GM12878 (cell line): ENCODE measurements around the gene FBXW7. TPM values are rescaled to one million over a fixed set of nuclear protein-coding genes. Genes with fewer than 3 reads are reported as not detected.

Experiments used
- ATAC-seq: fragments of 200-7000 bp; cut with Tn5 transposase; 3 replicates; pipeline ENCODE4 v1.9.1; 2020; ENCODE audit warnings: mild to moderate bottlenecking, moderate library complexity
- BruUV-seq: library from RNA; stranded (reverse); fragments of 400-500 nt; replicated peaks from 2 replicates; lab custom pipeline; 2021; lab: Mats Ljungman, UMichigan
- CTCF ChIA-PET: fragments of 300-600 bp; sonication (Branson Sonifier 250); formaldehyde crosslinking; extraction: SDS; loops from one replicate; lab custom pipeline; 2021; ENCODE audit warnings: inconsistent platforms; lab: Yijun Ruan, JAX
- POLR2A ChIA-PET: fragments of 350-600 bp; formaldehyde crosslinking; extraction: SDS; loops from one replicate; lab custom pipeline; 2021; ENCODE audit warnings: inconsistent platforms; lab: Charles Lee
- RAD21 ChIA-PET: fragments of 300-600 bp; sonication (Branson Sonifier 250); formaldehyde crosslinking; loops from one replicate; lab custom pipeline; 2023; ENCODE audit warnings: antibody characterized with exemption; ENCODE audit not compliant: unreplicated experiment; lab: Charles Lee
- SMC1A ChIA-PET: fragments of 300-600 bp; sonication (Branson Sonifier 250); formaldehyde crosslinking; loops from one replicate; lab custom pipeline; 2023; ENCODE audit not compliant: unreplicated experiment, uncharacterized antibody; lab: Charles Lee
- DNase-seq: peaks from one replicate; pipeline ENCODE4 v3.0.0-alpha.2; 2011; ENCODE audit warnings: low read depth, low spot score
- FAIRE-seq: peaks from 3 replicates; lab custom pipeline; 2011; peaks lifted over from hg19 to GRCh38; lab: Jason Lieb, UNC
- H2AFZ ChIP-seq: 2 replicates; pipeline ENCODE4 v1.6.0; 2011; ENCODE audit warnings: low read depth, low read length, control low read depth; ENCODE audit not compliant: control insufficient read depth
- H3K27ac ChIP-seq: 2 replicates; pipeline ENCODE4 v1.5.1; 2011; ENCODE audit warnings: control low read depth; ENCODE audit not compliant: control insufficient read depth, insufficient read depth
- H3K27me3 ChIP-seq, 2 experiments: replicated peaks in 1 of 2; 2 replicates each; pipeline versions ENCODE4 v1.6.0 to v1.6.1; 2011; ENCODE audit warnings: low read length in 1 of 2; ENCODE audit not compliant: control insufficient read depth in 2 of 2, insufficient read depth in 2 of 2
- H3K36me3 ChIP-seq, 2 experiments: 2 replicates each; pipeline ENCODE4 v1.5.1; 2011; ENCODE audit warnings: low read length in 1 of 2; ENCODE audit not compliant: control insufficient read depth in 2 of 2, insufficient read depth in 2 of 2
- H3K4me1 ChIP-seq: 2 replicates; pipeline ENCODE4 v1.6.1; 2011; ENCODE audit warnings: mild to moderate bottlenecking, low read length, moderate library complexity, mixed read lengths; ENCODE audit not compliant: control insufficient read depth, insufficient read depth
- H3K4me2 ChIP-seq: 2 replicates; pipeline ENCODE4 v1.6.0; 2011; ENCODE audit warnings: control low read depth; ENCODE audit not compliant: control insufficient read depth, insufficient read depth
- H3K4me3 ChIP-seq: fragments of 200-600 bp; sonication (generic); 2 replicates; pipeline ENCODE4 v1.5.1; 2016
- H3K79me2 ChIP-seq: 2 replicates; pipeline ENCODE4 v1.6.0; 2011; ENCODE audit warnings: low read length; ENCODE audit not compliant: control insufficient read depth, insufficient read depth
- H3K9ac ChIP-seq: 2 replicates; pipeline ENCODE4 v1.8.0; 2011; ENCODE audit warnings: low read length, control low read depth, mixed read lengths; ENCODE audit not compliant: control insufficient read depth, insufficient read depth
- H3K9me3 ChIP-seq: replicated peaks from 3 replicates; pipeline ENCODE4 v1.5.1; 2011; ENCODE audit warnings: mild to moderate bottlenecking, low read length; ENCODE audit not compliant: control insufficient read depth, insufficient read depth
- H4K20me1 ChIP-seq: 2 replicates; pipeline ENCODE4 v1.6.0; 2011; ENCODE audit not compliant: control insufficient read depth, insufficient read depth
- CEBPB ChIP-seq, 2 experiments: fragments of 150-350 bp in 1 of 2; IDR thresholded peaks; 2 replicates each; pipeline ENCODE4 v1.6.1; 2012 to 2014; ENCODE audit warnings: low read depth in 2 of 2, low read length in 2 of 2, borderline replicate concordance in 1 of 2, inconsistent platforms in 1 of 2
- ETV6 ChIP-seq, 2 experiments: fragments of 450-650 bp in 1 of 2; IDR thresholded peaks in 1 of 2; conservative IDR thresholded peaks in 1 of 2; 2 replicates each; pipeline ENCODE4 v1.6.1; 2014; ENCODE audit warnings: antibody characterized with exemption in 1 of 2, borderline replicate concordance in 1 of 2, low read depth in 1 of 2, mild to moderate bottlenecking in 1 of 2, moderate library complexity in 1 of 2
- MYB ChIP-seq: fragments of 150-350 bp; IDR thresholded peaks from 2 replicates; pipeline ENCODE4 v1.6.1; 2014; ENCODE audit warnings: mild to moderate bottlenecking, low read depth, low read length, borderline replicate concordance
- NFYA ChIP-seq: IDR thresholded peaks from 2 replicates; pipeline ENCODE4 v1.6.1; 2011; ENCODE audit warnings: low read depth, mild to moderate bottlenecking, low read length, improper control_type of control experiment, borderline replicate concordance
- POLR2A ChIP-seq: IDR thresholded peaks from 2 replicates; pipeline ENCODE4 v1.6.1; 2011; ENCODE audit warnings: low read depth, mild to moderate bottlenecking, low read length
- POLR2AphosphoS2 ChIP-seq: IDR thresholded peaks from 2 replicates; pipeline ENCODE4 v1.6.1; 2011; ENCODE audit warnings: low read depth, mild to moderate bottlenecking, low read length, improper control_type of control experiment, moderate library complexity
- POLR2AphosphoS5 ChIP-seq: IDR thresholded peaks from 2 replicates; pipeline ENCODE4 v1.6.1; 2011; ENCODE audit warnings: mild to moderate bottlenecking, low read length, inconsistent platforms
- RAD21 ChIP-seq: IDR thresholded peaks from 2 replicates; pipeline ENCODE4 v1.6.1; 2011; ENCODE audit warnings: mild to moderate bottlenecking, low read depth, low read length, moderate library complexity; ENCODE audit not compliant: insufficient read depth
- SP1 ChIP-seq: IDR thresholded peaks from one replicate; pipeline ENCODE4 v1.6.1; 2011; ENCODE audit warnings: low read depth, low read length
- WRNIP1 ChIP-seq: IDR thresholded peaks from 2 replicates; pipeline ENCODE4 v1.6.1; 2011; ENCODE audit warnings: low read depth, low read length, improper control_type of control experiment, borderline replicate concordance
- YBX1 ChIP-seq: fragments of 450-650 bp; IDR thresholded peaks from 2 replicates; pipeline ENCODE4 v1.6.1; 2016; ENCODE audit warnings: antibody characterized with exemption
- YY1 ChIP-seq: IDR thresholded peaks from 2 replicates; pipeline ENCODE4 v1.6.1; 2011; ENCODE audit warnings: low read depth, mild to moderate bottlenecking, low read length
- ZBED1 ChIP-seq: IDR thresholded peaks from 2 replicates; pipeline ENCODE4 v1.6.1; 2016; ENCODE audit warnings: borderline replicate concordance
- ZNF217 ChIP-seq: fragments of 450-650 bp; IDR thresholded peaks from 2 replicates; pipeline ENCODE4 v1.6.1; 2017; ENCODE audit warnings: antibody characterized with exemption, mild to moderate bottlenecking
- WGBS: methylation state at CpG from one replicate; pipeline ENCODE4 v1.1.6; 2016; ENCODE audit warnings: low lambda C conversion rate; ENCODE audit not compliant: insufficient replicate concordance, insufficient coverage; ENCODE audit errors: missing lambda C conversion rate; 5-methylcytosine and 5-hydroxymethylcytosine counted together
- in situ Hi-C: fragments of 300-500 bp; cut with MboI; formaldehyde crosslinking; loops from 9 replicates; pipeline ENCODE4 v1.14.3; 2018; ENCODE audit warnings: mixed read lengths
- intact Hi-C: fragments of 100-400 bp; cut with micrococcal nuclease; formaldehyde crosslinking; loops from one replicate; pipeline ENCODE4 v1.14.2; 2022; ENCODE audit not compliant: unreplicated experiment
- polyA plus RNA-seq, 11 experiments: library from polyadenylated mRNA; depleted of rRNA in 4 of 11; unstranded in 6 of 11; stranded (reverse) in 5 of 11; fragments of >200 nt; fragmentation: Nextera tagmentation in 4 of 11; fragmentation: Illumina TruSeq in 1 of 11; extraction: Ambion mirVana in 4 of 11; extraction: Trizol in 1 of 11; gene quantifications; 1 replicate in 1 of 11; 2 replicates in 10 of 11; pipeline versions ENCODE4 v1.2.1 to v1.2.3, GENCODE V29; 2011 to 2016; ENCODE audit warnings: inconsistent platforms in 2 of 11, missing spikeins in 2 of 11, low read depth in 1 of 11
- total RNA-seq, 4 experiments: library from RNA; depleted of rRNA in 3 of 4; stranded (reverse); fragments of >200 nt in 3 of 4; fragmentation: Illumina TruSeq in 1 of 4; extraction: Trizol in 1 of 4; gene quantifications; 2 replicates each; pipeline versions ENCODE4 v1.2.1 to v1.2.3, GENCODE V29; 2013 to 2021
- TF ChIP-seq, protein P1 (sequence below): fragments of 450-650 bp; IDR thresholded peaks from 2 replicates; pipeline ENCODE4 v1.6.1; 2016; ENCODE audit warnings: mild to moderate bottlenecking
- TF ChIP-seq, protein P2 (sequence below), 3 experiments: IDR thresholded peaks in 2 of 3; conservative IDR thresholded peaks in 1 of 3; 2 replicates each; pipeline ENCODE4 v1.5.1; 2011; ENCODE audit warnings: low read depth in 3 of 3, low read length in 3 of 3, mild to moderate bottlenecking in 3 of 3, control low read depth in 2 of 3, moderate library complexity in 2 of 3, inconsistent platforms in 1 of 3, mixed read lengths in 1 of 3; ENCODE audit not compliant: control insufficient read depth in 2 of 3, insufficient read depth in 1 of 3; ENCODE audit errors: extremely low read depth in 1 of 3
- TF ChIP-seq, protein P3 (sequence below): fragments of 450-650 bp; formaldehyde crosslinking; IDR thresholded peaks from 2 replicates; pipeline ENCODE4 v1.4.0; 2022; ENCODE audit warnings: mild to moderate bottlenecking, moderate library complexity

The FBXW7 gene
- total and polyA plus RNA-seq, 10 of the 15 experiments (the other 5 are each of a cell fraction or from before 2014, with no cell fraction given): 35.8 to 118 (median 47.2) TPM

DNA sequence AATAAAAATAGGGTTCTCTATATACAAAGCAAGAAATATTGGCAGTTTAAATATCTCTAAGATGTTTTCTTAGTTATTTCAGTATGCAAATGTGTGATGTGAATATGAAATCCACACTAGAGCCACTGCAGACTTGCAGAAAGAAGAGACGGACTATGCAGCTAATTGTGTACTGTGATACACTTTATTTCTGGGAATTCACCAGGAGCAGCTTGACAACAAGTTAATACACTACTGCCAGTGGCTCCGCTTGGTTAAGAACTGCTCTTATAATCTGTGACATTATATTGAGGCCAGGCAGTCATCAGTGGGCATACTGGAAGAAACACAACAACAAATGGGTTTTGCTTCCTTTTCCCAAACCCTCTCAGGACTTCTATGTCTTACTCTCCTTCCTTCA, 172.0 kb downstream of the FBXW7 start:
- peaks cover 9% of the 10 kb centered on the region for H3K79me2 ChIP-seq
- POLR2A ChIA-PET: no interaction called here
- no peak overlapping the region for H3K9ac ChIP-seq
- 100% methylated on average over 2 of the region's 2 CpGs for WGBS
- H3K36me3 ChIP-seq: peaks cover 0 to 8% of the 10 kb centered on the region in 2 experiments; a peak in 2 of 4 replicates
- in situ Hi-C loops (no loop called here), intact Hi-C loops (no loop called here)
- H3K9me3 ChIP-seq: no peaks in the 10 kb centered on the region; the same call in 1 of the 3 replicates
- H3K4me3 ChIP-seq: no peak overlapping the region
- FAIRE-seq (no peak), ATAC-seq (no peak), DNase-seq (no peak)
- SMC1A ChIA-PET: interaction anchor here (1.7 to 4.0 kb wide), 7 partner anchors 9 to 86 kb away, joined by 3 to 15 read pairs (median 8); no protein-coding TSS in a partner anchor
- no peak overlapping the region for H2AFZ ChIP-seq
- no peaks in the 10 kb centered on the region for H3K27me3 ChIP-seq
- peaks cover 14% of the 10 kb centered on the region for H3K4me1 ChIP-seq
- no peak overlapping the region for H3K27ac ChIP-seq
- RAD21 ChIA-PET: interaction anchor here (0.7 kb wide), 1 partner anchor 9 kb away, joined by 3 read pairs; no protein-coding TSS in a partner anchor
- no peak overlapping the region for H3K4me2 ChIP-seq
- CTCF ChIA-PET: interaction anchor here (1.0 to 3.0 kb wide), 4 partner anchors 8 to 18 kb away, joined by 3 to 15 read pairs (median 8); no protein-coding TSS in a partner anchor
- H4K20me1 ChIP-seq: no peaks in the 10 kb centered on the region
- no TSS peak for BruUV-seq
- TF ChIP-seq CEBPB (IDR thresholded peaks at IDR 0.05; ENCODE audit: borderline replicate concordance in 1 of 2, low read depth in 2 of 2, low read length in 2 of 2) (no peak), ZBED1 (no peak), YBX1 (no peak), YY1 (no peak), ETV6 (conservative IDR thresholded peaks at IDR 0.05 in 1 of 2, IDR thresholded peaks at IDR 0.05 in 1 of 2; ENCODE audit: borderline replicate concordance in 1 of 2, low read depth in 1 of 2) (no peak), POLR2AphosphoS5 (no peak), NFYA (no peak), ZNF217 (no peak), POLR2AphosphoS2 (no peak), WRNIP1 (no peak), SP1 (no peak), RAD21 (no peak), POLR2A (no peak), MYB (no peak)
- TF ChIP-seq, protein P1, sequence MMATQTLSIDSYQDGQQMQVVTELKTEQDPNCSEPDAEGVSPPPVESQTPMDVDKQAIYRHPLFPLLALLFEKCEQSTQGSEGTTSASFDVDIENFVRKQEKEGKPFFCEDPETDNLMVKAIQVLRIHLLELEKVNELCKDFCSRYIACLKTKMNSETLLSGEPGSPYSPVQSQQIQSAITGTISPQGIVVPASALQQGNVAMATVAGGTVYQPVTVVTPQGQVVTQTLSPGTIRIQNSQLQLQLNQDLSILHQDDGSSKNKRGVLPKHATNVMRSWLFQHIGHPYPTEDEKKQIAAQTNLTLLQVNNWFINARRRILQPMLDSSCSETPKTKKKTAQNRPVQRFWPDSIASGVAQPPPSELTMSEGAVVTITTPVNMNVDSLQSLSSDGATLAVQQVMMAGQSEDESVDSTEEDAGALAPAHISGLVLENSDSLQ: no peak
- TF ChIP-seq, protein P2, sequence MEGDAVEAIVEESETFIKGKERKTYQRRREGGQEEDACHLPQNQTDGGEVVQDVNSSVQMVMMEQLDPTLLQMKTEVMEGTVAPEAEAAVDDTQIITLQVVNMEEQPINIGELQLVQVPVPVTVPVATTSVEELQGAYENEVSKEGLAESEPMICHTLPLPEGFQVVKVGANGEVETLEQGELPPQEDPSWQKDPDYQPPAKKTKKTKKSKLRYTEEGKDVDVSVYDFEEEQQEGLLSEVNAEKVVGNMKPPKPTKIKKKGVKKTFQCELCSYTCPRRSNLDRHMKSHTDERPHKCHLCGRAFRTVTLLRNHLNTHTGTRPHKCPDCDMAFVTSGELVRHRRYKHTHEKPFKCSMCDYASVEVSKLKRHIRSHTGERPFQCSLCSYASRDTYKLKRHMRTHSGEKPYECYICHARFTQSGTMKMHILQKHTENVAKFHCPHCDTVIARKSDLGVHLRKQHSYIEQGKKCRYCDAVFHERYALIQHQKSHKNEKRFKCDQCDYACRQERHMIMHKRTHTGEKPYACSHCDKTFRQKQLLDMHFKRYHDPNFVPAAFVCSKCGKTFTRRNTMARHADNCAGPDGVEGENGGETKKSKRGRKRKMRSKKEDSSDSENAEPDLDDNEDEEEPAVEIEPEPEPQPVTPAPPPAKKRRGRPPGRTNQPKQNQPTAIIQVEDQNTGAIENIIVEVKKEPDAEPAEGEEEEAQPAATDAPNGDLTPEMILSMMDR (IDR thresholded peaks at IDR 0.05 in 2 of 3, conservative IDR thresholded peaks at IDR 0.05 in 1 of 3; ENCODE audit: control insufficient read depth in 2 of 3, extremely low read depth in 1 of 3, insufficient read depth in 1 of 3, low read depth in 3 of 3, low read length in 3 of 3): no peak
- TF ChIP-seq, protein P3, sequence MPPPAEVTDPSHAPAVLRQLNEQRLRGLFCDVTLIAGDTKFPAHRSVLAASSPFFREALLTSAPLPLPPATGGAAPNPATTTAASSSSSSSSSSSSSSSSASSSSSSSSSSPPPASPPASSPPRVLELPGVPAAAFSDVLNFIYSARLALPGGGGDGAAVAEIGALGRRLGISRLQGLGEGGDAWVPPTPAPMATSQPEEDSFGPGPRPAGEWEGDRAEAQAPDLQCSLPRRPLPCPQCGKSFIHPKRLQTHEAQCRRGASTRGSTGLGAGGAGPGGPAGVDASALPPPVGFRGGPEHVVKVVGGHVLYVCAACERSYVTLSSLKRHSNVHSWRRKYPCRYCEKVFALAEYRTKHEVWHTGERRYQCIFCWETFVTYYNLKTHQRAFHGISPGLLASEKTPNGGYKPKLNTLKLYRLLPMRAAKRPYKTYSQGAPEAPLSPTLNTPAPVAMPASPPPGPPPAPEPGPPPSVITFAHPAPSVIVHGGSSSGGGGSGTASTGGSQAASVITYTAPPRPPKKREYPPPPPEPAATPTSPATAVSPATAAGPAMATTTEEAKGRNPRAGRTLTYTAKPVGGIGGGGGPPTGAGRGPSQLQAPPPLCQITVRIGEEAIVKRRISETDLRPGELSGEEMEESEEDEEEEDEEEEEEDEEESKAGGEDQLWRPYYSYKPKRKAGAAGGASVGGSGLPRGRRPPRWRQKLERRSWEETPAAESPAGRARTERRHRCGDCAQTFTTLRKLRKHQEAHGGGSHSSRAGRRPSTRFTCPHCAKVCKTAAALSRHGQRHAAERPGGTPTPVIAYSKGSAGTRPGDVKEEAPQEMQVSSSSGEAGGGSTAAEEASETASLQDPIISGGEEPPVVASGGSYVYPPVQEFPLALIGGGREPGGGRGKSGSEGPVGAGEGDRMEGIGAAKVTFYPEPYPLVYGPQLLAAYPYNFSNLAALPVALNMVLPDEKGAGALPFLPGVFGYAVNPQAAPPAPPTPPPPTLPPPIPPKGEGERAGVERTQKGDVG: no peak
